GM19025 (cell line): ENCODE measurements around the gene SPOCK1.
"Not testable (repeated sequence)": the region's sequence is repeated elsewhere in the genome, so short reads cannot be mapped to it uniquely, and the experiment has no call there.

ENCODE experiments used
- ATAC-seq: cut with Tn5 transposase; IDR thresholded peaks from one replicate; pipeline ENCODE4 v1.9.1; 2021; ENCODE audit warnings: mild to moderate bottlenecking, low read depth, moderate library complexity; ENCODE audit not compliant: unreplicated experiment

The SPOCK1 gene

DNA sequence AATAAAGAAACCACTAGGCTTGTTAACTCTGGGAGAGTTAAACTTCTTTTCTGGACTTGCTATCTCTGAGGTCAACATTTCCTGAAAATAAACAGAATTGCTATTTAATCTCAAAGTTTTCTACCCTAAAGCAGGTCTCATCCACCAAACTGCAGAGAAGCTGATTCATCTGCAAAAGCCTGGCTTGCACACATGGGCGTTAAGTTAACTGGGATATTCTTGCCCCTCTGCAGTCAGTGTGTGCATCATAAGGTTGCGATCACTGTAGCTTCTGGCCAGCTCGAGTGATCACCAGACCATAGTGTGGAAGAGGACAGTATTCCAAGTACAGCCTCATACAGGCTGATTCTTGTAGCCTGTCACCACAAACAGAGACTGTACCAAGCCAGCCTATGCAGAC is 99.2 kb downstream of the SPOCK1 start:
- ATAC-seq: no peak

- ATAC-seq: no peak
Measured at GRCh38 chr5:137398751-137399150, 100.4 kb downstream of the SPOCK1 start.

- no peak for ATAC-seq
Measured at GRCh38 chr5:137398154-137398553, 101.0 kb downstream of the SPOCK1 start.

DNA sequence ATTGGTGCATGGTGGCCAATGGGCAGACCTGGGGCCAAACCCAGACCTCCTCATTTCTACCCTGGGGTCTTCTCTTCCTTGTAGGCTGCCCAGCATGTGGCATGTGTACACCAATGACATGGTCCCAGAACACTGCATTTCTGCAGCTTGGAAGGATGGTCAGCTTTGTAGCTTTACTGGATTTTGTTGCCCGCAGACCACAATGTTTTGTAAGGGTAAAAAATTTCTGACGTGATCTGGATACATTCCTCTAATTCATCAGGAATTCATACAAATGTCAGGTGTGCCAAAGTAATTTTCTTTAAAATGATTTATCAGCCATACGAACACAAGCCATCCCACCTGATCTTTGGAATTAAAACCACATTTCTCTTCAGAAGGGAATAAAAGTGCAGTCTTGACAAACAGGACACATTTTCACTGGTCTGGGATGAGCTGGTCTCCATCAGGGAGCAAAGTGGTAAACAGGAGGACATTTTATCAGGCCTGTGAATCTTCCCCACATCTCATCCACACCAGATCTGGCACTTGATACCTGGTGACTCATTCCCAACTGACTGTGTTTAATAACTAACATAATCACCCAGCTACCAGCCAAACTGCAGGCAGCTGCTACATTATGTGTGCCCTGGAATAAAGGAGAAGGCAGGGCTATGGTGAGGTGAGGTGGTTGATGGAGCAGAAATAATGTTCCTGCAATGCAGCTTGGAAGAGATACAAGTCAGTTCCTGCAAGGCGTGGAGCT is 103.9 kb downstream of the SPOCK1 start:
- ATAC-seq: no peak

DNA sequence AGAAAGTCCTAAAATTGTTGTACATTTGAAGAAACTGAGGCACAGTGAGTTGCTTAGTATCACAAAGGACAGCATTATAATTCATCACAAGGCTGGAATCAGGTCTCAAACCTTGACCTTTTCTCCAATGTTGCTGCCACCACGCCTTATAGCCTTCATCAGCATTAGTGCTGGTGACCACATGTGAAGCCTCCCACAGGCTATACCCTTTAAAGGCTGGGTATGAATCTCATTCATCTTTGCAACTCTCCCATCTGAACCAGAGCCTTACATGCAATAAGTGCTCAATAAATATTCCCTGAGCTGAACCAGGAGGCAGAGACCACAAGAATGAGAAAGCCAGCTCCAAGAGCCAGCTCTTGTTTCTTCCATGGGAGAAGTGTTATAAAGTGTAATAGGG is 104.7 kb downstream of the SPOCK1 start:
- ATAC-seq: no peak

- no peak for ATAC-seq
Measured at GRCh38 chr5:137393196-137393993, 105.7 kb downstream of the SPOCK1 start.

GRCh38 chr5:137392261-137392660 is 106.9 kb downstream of the SPOCK1 start:
- ATAC-seq: no peak

- not testable (repeated sequence) for ATAC-seq
Measured at GRCh38 chr5:137391044-137391443, 108.1 kb downstream of the SPOCK1 start.

DNA sequence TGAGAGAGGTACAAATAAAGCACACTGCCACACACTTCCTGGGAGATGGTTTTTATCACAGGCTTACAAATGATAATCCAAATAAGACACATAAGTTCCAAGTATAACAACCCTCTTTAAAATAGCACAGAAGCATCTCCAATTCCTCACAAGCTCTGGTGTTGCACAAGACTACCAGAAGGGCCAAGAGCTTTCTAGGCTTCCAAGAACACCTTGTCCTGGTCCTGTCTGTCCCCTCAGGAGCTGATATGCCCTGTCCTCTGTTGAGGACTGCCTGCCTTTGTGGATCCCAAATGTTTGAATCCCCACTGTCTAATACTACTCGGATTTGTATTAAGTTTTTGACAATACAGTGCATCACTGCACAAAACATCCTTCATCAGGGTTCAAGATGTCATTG is 110.1 kb downstream of the SPOCK1 start:
- ATAC-seq: no peak

- no peak for ATAC-seq
Measured at GRCh38 chr5:137385064-137385463, 114.1 kb downstream of the SPOCK1 start.

DNA sequence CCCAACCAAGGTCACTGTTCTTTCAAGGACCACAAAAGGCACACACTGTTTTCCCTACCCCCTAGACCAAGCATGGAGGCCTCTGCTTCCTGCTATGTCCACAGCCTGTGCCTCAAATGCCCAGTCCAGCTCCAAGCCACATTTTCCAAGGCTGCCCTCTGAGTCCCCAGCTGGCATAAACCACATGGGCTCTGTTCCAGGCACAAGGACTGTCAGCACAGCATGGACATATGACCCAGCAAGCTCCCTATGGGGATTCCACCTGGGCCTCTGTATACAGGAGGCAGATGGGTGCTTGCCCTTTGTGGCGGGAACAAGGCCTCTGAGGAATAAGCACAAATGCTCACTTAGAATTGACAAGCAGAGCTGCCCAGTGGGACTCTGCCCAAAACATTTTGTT is 115.2 kb downstream of the SPOCK1 start:
- ATAC-seq: no peak

DNA sequence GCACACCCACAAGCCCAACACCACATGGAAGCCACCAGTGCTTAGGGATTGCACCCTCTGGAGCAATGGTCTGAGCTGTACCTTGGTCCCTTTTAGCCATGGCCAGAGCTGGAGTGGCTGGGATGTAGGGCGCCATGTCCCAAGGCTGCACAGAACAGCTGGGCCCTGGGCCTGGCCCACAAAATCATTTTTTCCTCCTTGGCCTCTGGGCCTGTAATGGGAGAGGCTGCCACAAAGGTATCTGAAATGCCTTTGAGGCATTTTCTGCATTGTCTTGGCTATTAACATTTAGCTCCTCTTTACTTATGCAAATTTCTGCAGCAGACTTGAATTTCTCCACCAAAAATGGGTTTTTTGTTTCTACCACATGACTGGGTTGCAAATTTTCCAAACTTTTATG is 117.6 kb downstream of the SPOCK1 start:
- ATAC-seq: no peak

DNA sequence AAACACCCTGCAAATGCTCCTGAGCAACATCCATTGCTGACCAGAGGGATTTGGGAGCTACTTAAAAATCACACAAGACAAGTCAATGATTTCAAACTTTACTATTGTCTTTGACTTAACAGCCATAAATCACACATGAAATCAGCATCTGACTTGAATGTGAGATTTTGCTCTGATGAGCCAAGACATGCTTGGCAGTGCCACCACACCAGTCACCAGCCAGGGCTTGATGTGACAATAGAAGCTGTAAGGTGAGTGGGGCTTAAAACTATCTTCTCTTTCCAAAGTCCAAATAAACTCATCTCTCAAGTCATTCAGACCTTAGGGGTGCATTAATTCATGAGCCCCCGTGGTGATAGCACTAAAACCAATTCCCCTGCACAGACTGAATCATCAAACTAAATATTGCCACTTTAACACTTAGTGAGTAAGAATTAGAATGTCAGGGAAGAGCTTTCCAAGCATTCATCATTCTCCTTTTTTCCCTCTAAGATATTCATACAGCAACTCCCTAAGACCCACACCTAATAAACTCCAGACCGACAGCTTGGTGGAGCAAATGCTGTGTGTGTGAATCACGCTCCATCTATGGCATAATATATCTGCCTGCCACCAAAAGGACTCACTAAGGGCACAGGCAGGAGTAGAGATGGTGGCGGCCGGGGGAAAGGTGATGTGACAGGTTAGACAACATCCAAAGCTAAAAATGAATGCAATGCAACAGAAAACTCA is 119.4 kb downstream of the SPOCK1 start:
- no peak for ATAC-seq

DNA sequence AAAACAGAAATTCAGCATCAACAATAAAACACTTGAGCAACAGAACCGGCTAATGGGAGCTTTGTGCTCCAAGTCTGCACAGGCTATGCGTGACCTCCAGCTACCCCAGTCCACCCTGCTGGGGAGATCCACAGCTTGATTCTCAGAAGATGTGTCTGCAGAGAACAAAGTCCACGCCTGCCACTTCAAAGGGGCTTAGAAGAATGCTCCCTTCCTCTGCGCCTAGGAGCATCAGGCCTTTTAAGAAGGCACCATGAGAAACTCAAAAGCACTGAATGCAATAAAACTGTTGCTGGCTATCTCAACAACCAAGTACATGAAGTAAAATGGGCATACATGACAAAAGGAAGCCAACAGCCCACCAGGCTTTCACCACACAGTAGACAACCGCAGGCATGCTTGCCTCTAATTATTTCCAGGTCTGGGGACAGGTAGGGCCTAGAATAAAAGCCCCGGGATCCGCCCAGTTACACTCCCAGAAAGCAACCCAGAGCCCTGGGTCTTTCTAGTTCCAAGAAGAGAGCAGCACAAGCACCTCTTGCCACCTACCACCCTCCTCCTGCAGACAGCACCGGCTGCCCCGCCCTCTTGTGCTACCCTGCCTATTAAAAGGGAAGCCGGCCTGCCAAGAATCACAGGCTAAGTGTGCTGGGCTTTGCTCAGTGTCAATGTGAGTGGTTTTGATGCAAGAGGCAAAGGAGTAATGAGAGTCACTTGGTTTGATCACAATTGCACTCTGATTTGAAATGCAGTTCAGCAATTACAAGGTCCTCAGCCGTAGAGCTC is 123.2 kb downstream of the SPOCK1 start:
- ATAC-seq: no peak

- ATAC-seq: no peak
Measured at GRCh38 chr5:137374110-137374714, 124.9 kb downstream of the SPOCK1 start.

GRCh38 chr5:137372773-137373160 is 126.4 kb downstream of the SPOCK1 start:
- ATAC-seq: no peak

GRCh38 chr5:137372016-137372772 is 126.9 kb downstream of the SPOCK1 start:
- no peak for ATAC-seq

GRCh38 chr5:137370096-137371071 is 128.7 kb downstream of the SPOCK1 start:
- no peak for ATAC-seq
